ENCODE measurements around the gene PNMA6F. TPM values are rescaled to one million over a fixed set of nuclear protein-coding genes. Genes with fewer than 3 reads are reported as not detected.

The PNMA6F gene
- total RNA-seq (not detected), polyA plus RNA-seq (not detected)

- Mint-ChIP-seq H3K36me3 (no peaks in the 10 kb centered on the region), H3K9me3 (peaks cover 0 to 8% (median 0%) of the 10 kb centered on the region in 8 donors), H3K27ac (no peak within 1 kb of the TSS), H3K27me3 (peaks cover 0 to 6% of the 10 kb centered on the region in 2 donors), H3K4me1 (peaks cover 3 to 7% (median 6%) of the 10 kb centered on the region in 4 donors), H3K4me3 (no peak within 1 kb of the TSS)
- H3K4me1 ChIP-seq (ENCODE audit: insufficient read depth, low read length) = peaks cover 4% of the 10 kb centered on the region
- DNase-seq = no peak
- ChIA-PET POLR2A (ENCODE audit: partially characterized antibody) (no interaction called here), CTCF (ENCODE audit: partially characterized antibody) (no interaction called here)
- no peaks in the 10 kb centered on the region for H3K9me3 ChIP-seq (ENCODE audit: control insufficient read depth in 1 of 2, low read length in 2 of 2)
- no peak within 1 kb of the TSS for H3K4me3 ChIP-seq (ENCODE audit: low read length in 2 of 2)
- intact Hi-C loops (cut with micrococcal nuclease) = no loop called here
- no peak within 1 kb of the TSS for H3K27ac ChIP-seq (ENCODE audit: low read depth, low read length)
- H3K36me3 ChIP-seq (ENCODE audit: insufficient read depth, low read length) = no peaks in the 10 kb centered on the region
- no peaks in the 10 kb centered on the region for H3K27me3 ChIP-seq (ENCODE audit: insufficient read depth, low read length)
Observed at GRCh38 chrX:153321381-153322124, at the start of gene PNMA6F. Gene PNMA6F, minus strand, starts transcription at chrX:153321767. Its CDS starts 1,093 bp downstream, at chrX:153320674.

GRCh38 chrX:153371256-153371655, 49.7 kb upstream of the PNMA6F start:
- no peak overlapping the region for H3K27ac ChIP-seq (ENCODE audit: low read depth, low read length)
- H3K9me3 ChIP-seq (ENCODE audit: control insufficient read depth in 1 of 2, low read length in 2 of 2) = no peaks in the 10 kb centered on the region
- H3K4me3 ChIP-seq (ENCODE audit: low read length in 2 of 2) = no peak overlapping the region
- Mint-ChIP-seq H3K4me3 (no peak overlapping the region), H3K4me1 (peaks cover 0 to 2% (median under 1%) of the 10 kb centered on the region in 4 donors), H3K27ac (no peak overlapping the region), H3K27me3 (peaks cover 1 to 3% of the 10 kb centered on the region in 2 donors), H3K36me3 (no peaks in the 10 kb centered on the region), H3K9me3 (peaks cover 0 to 1% (median 0%) of the 10 kb centered on the region in 8 donors)
- intact Hi-C loops (cut with micrococcal nuclease) = no loop called here
- no peaks in the 10 kb centered on the region for H3K4me1 ChIP-seq (ENCODE audit: insufficient read depth, low read length)
- ChIA-PET CTCF (ENCODE audit: partially characterized antibody) (no interaction called here), POLR2A (ENCODE audit: partially characterized antibody) (no interaction called here)
- no peak for DNase-seq
- H3K27me3 ChIP-seq (ENCODE audit: insufficient read depth, low read length) = no peaks in the 10 kb centered on the region
- no peaks in the 10 kb centered on the region for H3K36me3 ChIP-seq (ENCODE audit: insufficient read depth, low read length)

- intact Hi-C loops (cut with micrococcal nuclease) = no loop called here
- Histone ChIP-seq H3K27ac (ENCODE audit: low read depth, low read length) (no peak overlapping the region), H3K36me3 (ENCODE audit: insufficient read depth, low read length) (no peaks in the 10 kb centered on the region), H3K4me1 (ENCODE audit: insufficient read depth, low read length) (no peaks in the 10 kb centered on the region), H3K27me3 (ENCODE audit: insufficient read depth, low read length) (no peaks in the 10 kb centered on the region), H3K4me3 (ENCODE audit: low read length in 2 of 2) (no peak overlapping the region), H3K9me3 (ENCODE audit: control insufficient read depth in 1 of 2, low read length in 2 of 2) (no peaks in the 10 kb centered on the region)
- Mint-ChIP-seq H3K27me3 (peaks cover 1 to 3% of the 10 kb centered on the region in 2 donors), H3K36me3 (no peaks in the 10 kb centered on the region), H3K4me1 (peaks cover 0 to 2% (median under 1%) of the 10 kb centered on the region in 4 donors), H3K27ac (no peak overlapping the region), H3K9me3 (peaks cover 0 to 1% (median 0%) of the 10 kb centered on the region in 8 donors), H3K4me3 (no peak overlapping the region)
- DNase-seq = no peak
- ChIA-PET POLR2A (ENCODE audit: partially characterized antibody) (no interaction called here), CTCF (ENCODE audit: partially characterized antibody) (no interaction called here)
Observed at GRCh38 chrX:153370293-153371055, 48.9 kb upstream of the PNMA6F start.

- Mint-ChIP-seq H3K27ac (no peak overlapping the region), H3K36me3 (no peaks in the 10 kb centered on the region), H3K4me3 (no peak overlapping the region), H3K9me3 (no peaks in the 10 kb centered on the region), H3K27me3 (peaks cover 0 to 3% of the 10 kb centered on the region in 2 donors), H3K4me1 (peaks cover 0 to 2% (median under 1%) of the 10 kb centered on the region in 4 donors)
- no peaks in the 10 kb centered on the region for H3K36me3 ChIP-seq (ENCODE audit: insufficient read depth, low read length)
- ChIA-PET CTCF (ENCODE audit: partially characterized antibody) (no interaction called here), POLR2A (ENCODE audit: partially characterized antibody) (no interaction called here)
- no peaks in the 10 kb centered on the region for H3K4me1 ChIP-seq (ENCODE audit: insufficient read depth, low read length)
- intact Hi-C loops (cut with micrococcal nuclease) = no loop called here
- no peak overlapping the region for H3K27ac ChIP-seq (ENCODE audit: low read depth, low read length)
- H3K9me3 ChIP-seq (ENCODE audit: control insufficient read depth in 1 of 2, low read length in 2 of 2) = no peaks in the 10 kb centered on the region
- H3K27me3 ChIP-seq (ENCODE audit: insufficient read depth, low read length) = no peaks in the 10 kb centered on the region
- no peak overlapping the region for H3K4me3 ChIP-seq (ENCODE audit: low read length in 2 of 2)
- DNase-seq = no peak
Observed at GRCh38 chrX:153366878-153367538, 45.4 kb upstream of the PNMA6F start.

- ChIA-PET POLR2A (ENCODE audit: partially characterized antibody) (no interaction called here), CTCF (ENCODE audit: partially characterized antibody) (no interaction called here)
- Mint-ChIP-seq H3K27me3 (peaks cover 0 to 3% of the 10 kb centered on the region in 2 donors), H3K36me3 (no peaks in the 10 kb centered on the region), H3K9me3 (no peaks in the 10 kb centered on the region), H3K27ac (no peak overlapping the region), H3K4me3 (no peak overlapping the region), H3K4me1 (peaks cover 0 to 2% (median under 1%) of the 10 kb centered on the region in 4 donors)
- DNase-seq = no peak
- no peaks in the 10 kb centered on the region for H3K4me1 ChIP-seq (ENCODE audit: insufficient read depth, low read length)
- no peaks in the 10 kb centered on the region for H3K36me3 ChIP-seq (ENCODE audit: insufficient read depth, low read length)
- no peak overlapping the region for H3K27ac ChIP-seq (ENCODE audit: low read depth, low read length)
- H3K9me3 ChIP-seq (ENCODE audit: control insufficient read depth in 1 of 2, low read length in 2 of 2) = no peaks in the 10 kb centered on the region
- no peaks in the 10 kb centered on the region for H3K27me3 ChIP-seq (ENCODE audit: insufficient read depth, low read length)
- intact Hi-C loops (cut with micrococcal nuclease) = no loop called here
- H3K4me3 ChIP-seq (ENCODE audit: low read length in 2 of 2) = no peak overlapping the region
Observed at GRCh38 chrX:153366119-153366518, 44.6 kb upstream of the PNMA6F start.

GRCh38 chrX:153365670-153366069, 44.1 kb upstream of the PNMA6F start:
- Mint-ChIP-seq H3K4me3 (no peak overlapping the region), H3K9me3 (no peaks in the 10 kb centered on the region), H3K36me3 (peaks cover 0 to 2% of the 10 kb centered on the region in 2 donors), H3K4me1 (peaks cover 0 to 2% (median under 1%) of the 10 kb centered on the region in 4 donors), H3K27me3 (peaks cover 0 to 3% of the 10 kb centered on the region in 2 donors), H3K27ac (no peak overlapping the region)
- no peaks in the 10 kb centered on the region for H3K27me3 ChIP-seq (ENCODE audit: insufficient read depth, low read length)
- no peaks in the 10 kb centered on the region for H3K4me1 ChIP-seq (ENCODE audit: insufficient read depth, low read length)
- ChIA-PET CTCF (ENCODE audit: partially characterized antibody) (no interaction called here), POLR2A (ENCODE audit: partially characterized antibody) (no interaction called here)
- H3K36me3 ChIP-seq (ENCODE audit: insufficient read depth, low read length) = no peaks in the 10 kb centered on the region
- H3K4me3 ChIP-seq (ENCODE audit: low read length in 2 of 2) = no peak overlapping the region
- H3K9me3 ChIP-seq (ENCODE audit: control insufficient read depth in 1 of 2, low read length in 2 of 2) = no peaks in the 10 kb centered on the region
- intact Hi-C loops (cut with micrococcal nuclease) = no loop called here
- no peak overlapping the region for H3K27ac ChIP-seq (ENCODE audit: low read depth, low read length)
- DNase-seq = no peak

GRCh38 chrX:153361781-153362397, 40.3 kb upstream of the PNMA6F start:
- Mint-ChIP-seq H3K36me3 (peaks cover 0 to 3% of the 10 kb centered on the region in 2 donors), H3K27me3 (no peaks in the 10 kb centered on the region), H3K4me1 (no peaks in the 10 kb centered on the region), H3K4me3 (no peak overlapping the region), H3K27ac (no peak overlapping the region), H3K9me3 (peaks cover 0 to 26% (median 20%) of the 10 kb centered on the region in 8 donors)
- POLR2A ChIA-PET (ENCODE audit: partially characterized antibody) = no interaction called here
- no peaks in the 10 kb centered on the region for H3K4me1 ChIP-seq (ENCODE audit: insufficient read depth, low read length)
- H3K4me3 ChIP-seq (ENCODE audit: low read length in 2 of 2) = no peak overlapping the region
- intact Hi-C loops (cut with micrococcal nuclease) = no loop called here
- CTCF ChIA-PET (ENCODE audit: partially characterized antibody) = no interaction called here
- no peaks in the 10 kb centered on the region for H3K27me3 ChIP-seq (ENCODE audit: insufficient read depth, low read length)
- no peaks in the 10 kb centered on the region for H3K9me3 ChIP-seq (ENCODE audit: control insufficient read depth in 1 of 2, low read length in 2 of 2)
- H3K27ac ChIP-seq (ENCODE audit: low read depth, low read length) = no peak overlapping the region
- H3K36me3 ChIP-seq (ENCODE audit: insufficient read depth, low read length) = no peaks in the 10 kb centered on the region
- DNase-seq = no peak
